T-helper 1 cell treated with Interleukin-12 subunit alpha and Interleukin-12 subunit beta and Interleukin-4 antibody, amounts not matched to agents 30 ng/mL and 1 ng/mL, for 36 hours (primary cell): ENCODE results near the gene GTPBP3. TPM values are rescaled to one million over a fixed set of nuclear protein-coding genes. Genes with fewer than 3 reads are reported as not detected.

Source experiments
- intact Hi-C: fragments of 100-400 bp; cut with micrococcal nuclease; formaldehyde crosslinking; loops from one replicate; pipeline ENCODE4 v1.15.1; 2024
- total RNA-seq: library from RNA; stranded (reverse); gene quantifications from 2 replicates; pipeline ENCODE4 v1.2.3, GENCODE V29; 2022

GTPBP3 gene
- total RNA-seq, 1 donor from 2014 or later = 32.3 TPM

GRCh38 chr19:17327068-17327653, 10.2 kb upstream of the GTPBP3 start:
- intact Hi-C loops = no loop called here

- intact Hi-C loops = loop anchor here (1.0 kb wide), 2 partner anchors 9 to 19 kb away; partner anchors contain the start of genes DDA1 and GTPBP3
Measured at GRCh38 chr19:17327654-17328516, 9.5 kb upstream of the GTPBP3 start.

GRCh38 chr19:17328517-17329365, 8.6 kb upstream of the GTPBP3 start:
- intact Hi-C loops = loop anchor here (1.0 kb wide), 2 partner anchors 9 to 19 kb away; partner anchors contain the start of genes DDA1 and GTPBP3

DNA sequence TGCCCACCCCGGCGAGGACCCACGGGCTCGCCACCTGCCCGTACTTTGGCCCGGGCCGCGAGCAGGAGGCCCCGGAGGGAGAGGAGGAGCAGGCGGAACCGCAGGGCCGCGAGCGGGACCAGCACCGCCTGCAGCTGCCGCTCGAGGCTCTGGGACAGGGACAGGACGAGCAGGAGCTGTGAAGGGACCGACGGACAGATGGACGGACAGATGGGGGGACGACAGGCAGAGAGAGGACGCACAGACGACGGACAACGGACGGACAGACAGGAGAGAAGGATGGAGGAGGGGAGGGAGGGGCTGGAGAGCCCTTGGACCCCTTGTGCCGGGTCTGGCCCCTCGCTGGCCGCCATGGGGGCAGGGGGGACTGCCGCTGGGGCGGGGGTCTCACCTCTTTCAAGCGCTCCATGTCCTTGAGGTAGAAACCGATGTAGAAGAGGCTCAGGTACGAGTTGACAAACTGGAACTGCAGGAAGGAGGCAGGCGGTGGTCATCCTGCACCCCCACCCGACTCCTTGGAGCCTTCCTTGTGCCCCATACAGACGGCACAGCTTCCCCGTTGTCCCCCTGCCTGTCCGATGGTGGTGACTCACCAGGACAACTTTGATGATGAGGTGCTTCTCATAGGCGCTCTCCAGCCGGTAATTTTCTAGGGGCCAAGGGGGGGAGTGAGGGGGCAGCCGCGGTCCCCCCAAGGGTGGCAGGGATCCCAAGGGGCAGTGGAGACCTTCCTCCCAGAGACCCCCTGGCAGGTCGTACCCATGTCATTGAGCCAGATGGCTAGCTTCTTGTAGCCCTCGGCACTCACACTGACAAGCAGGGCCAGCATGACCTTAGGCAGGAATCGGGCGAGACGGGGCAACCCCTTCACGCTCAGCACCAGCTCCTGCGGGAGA, 7.7 kb upstream of the GTPBP3 start:
- intact Hi-C loops = loop anchor here (10.0 kb wide), 1 partner anchor 525 kb away; the partner anchor contains the start of gene RPL18A

- intact Hi-C loops = loop anchor here (10.0 kb wide), 1 partner anchor 524 kb away; the partner anchor contains the start of gene RPL18A
Measured at GRCh38 chr19:17330262-17331044, 6.9 kb upstream of the GTPBP3 start.

GRCh38 chr19:17331045-17331558, 6.3 kb upstream of the GTPBP3 start:
- intact Hi-C loops = loop anchor here (10.0 kb wide), 1 partner anchor 524 kb away; the partner anchor contains the start of gene RPL18A

- intact Hi-C loops = loop anchor here (10.0 kb wide), 1 partner anchor 522 kb away; the partner anchor contains the start of gene RPL18A
Measured at GRCh38 chr19:17332360-17332676, 5.0 kb upstream of the GTPBP3 start.

DNA sequence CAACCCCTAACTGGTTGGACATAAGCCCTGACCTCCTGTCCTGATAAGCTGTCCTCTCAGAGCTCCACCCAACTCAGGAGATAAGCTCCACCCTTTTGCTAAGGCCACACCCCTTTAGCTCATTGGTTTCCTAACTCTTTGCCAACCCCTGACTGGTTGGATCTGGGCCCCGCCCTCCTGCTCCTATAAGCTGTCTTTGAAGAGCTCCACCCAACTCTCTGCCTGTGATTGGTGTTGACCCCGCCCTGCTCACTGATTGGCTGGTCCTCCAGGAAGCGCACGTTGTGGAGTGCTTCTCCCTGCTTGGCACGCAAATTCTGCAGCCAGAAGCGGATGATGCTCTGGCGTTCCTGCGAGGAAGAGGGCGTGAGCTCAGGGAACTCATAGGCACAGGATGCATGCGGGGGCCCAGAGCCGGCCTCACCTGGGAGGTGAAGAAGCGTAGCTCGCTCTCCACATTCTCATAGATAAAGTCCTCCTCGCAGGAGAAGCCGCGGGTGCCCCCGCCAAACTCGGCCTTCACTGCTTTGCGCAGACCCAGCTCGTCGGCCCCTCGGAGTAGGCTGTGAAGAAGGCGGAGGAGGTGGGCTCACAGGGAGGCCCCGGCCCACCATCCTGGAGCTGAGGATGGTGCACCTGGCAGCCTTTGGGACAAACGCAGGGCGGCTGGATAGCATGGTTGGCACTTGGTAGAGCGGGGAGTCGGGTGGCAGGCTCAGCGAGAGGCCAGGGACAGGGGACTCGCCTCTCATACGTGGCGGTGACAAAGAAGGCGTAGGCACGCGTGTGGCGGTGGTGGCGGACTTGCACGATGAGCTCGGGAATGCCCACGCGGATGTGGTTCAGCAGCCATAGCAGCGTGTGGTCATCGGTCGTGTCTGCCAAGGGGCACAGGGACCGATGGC, 4.4 kb upstream of the GTPBP3 start:
- intact Hi-C loops = loop anchor here (10.0 kb wide), 1 partner anchor 522 kb away; the partner anchor contains the start of gene RPL18A

GRCh38 chr19:17333611-17334413, 3.5 kb upstream of the GTPBP3 start:
- intact Hi-C loops = loop anchor here (10.0 kb wide), 1 partner anchor 521 kb away; the partner anchor contains the start of gene RPL18A

GRCh38 chr19:17334414-17335409, 2.6 kb upstream of the GTPBP3 start, which contains the start of gene ANO8:
Gene ANO8, minus strand, starts transcription at chr19:17334855. Its CDS starts 185 bp downstream, at chr19:17334670.
- intact Hi-C loops = loop anchor here (10.0 kb wide), 1 partner anchor 520 kb away; the partner anchor contains the start of gene RPL18A

DNA sequence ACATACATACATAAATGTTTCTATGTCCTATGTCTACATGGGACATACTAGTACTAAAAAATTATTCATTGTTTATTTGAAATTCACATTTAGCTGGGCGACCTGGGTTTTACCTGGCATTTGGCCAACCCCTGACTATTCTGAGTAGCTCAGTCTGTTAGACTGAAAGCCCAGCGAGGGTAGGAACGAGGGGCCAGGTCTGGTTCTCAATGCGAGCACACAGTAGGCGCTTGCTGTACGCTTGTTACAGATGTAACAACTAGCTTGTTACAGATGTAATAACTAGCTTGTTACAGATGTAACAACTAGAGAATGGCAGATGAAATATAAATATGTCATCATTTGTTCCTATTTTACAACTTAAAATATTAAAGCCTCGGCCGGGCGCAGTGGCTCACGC, 1.8 kb upstream of the GTPBP3 start:
- intact Hi-C loops = loop anchor here (10.0 kb wide), 1 partner anchor 519 kb away; the partner anchor contains the start of gene RPL18A

- intact Hi-C loops = loop anchor here (1.0 to 10.0 kb wide), 16 partner anchors 8 to 679 kb away; partner anchors contain the start of genes BABAM1, DDA1, HAUS8 and MYO9B
Measured at GRCh38 chr19:17337675-17338432, 501 bp downstream of the GTPBP3 start.

- intact Hi-C loops = loop anchor here (10.0 kb wide), 1 partner anchor 516 kb away; the partner anchor contains the start of gene RPL18A
Measured at GRCh38 chr19:17338433-17339078, 1.2 kb downstream of the GTPBP3 start.

DNA sequence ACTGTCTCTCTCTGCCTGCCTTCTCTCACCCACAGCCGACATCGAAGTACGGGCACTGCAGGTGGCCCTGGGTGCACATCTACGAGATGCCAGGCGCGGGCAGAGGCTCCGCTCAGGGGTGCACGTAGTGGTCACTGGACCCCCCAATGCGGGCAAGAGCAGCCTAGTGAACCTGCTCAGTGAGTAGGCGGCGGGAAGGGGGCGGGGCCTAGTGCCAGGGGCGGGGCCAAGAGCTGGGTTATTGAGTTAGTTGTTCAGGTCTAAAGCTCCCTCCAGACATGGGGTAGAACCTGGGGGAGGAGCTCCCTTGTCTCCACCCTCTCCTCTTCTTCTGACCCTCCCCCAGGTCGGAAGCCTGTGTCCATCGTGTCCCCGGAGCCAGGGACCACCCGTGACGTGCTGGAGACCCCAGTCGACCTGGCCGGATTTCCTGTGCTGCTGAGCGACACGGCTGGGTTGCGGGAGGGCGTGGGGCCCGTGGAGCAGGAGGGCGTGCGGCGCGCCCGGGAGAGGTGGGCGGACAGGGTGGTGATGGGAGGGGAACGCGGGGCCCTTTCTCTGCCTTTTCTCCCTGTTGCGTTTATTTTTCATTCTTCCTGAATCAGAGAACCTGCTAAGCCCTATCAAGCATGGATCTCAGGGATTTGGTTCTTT, 1.9 kb downstream of the GTPBP3 start:
- intact Hi-C loops = loop anchor here (10.0 kb wide), 1 partner anchor 516 kb away; the partner anchor contains the start of gene RPL18A
